CD4-positive, alpha-beta T cell treated with Interleukin-6 at 100 ng/mL for 8 hours (primary cell): ENCODE measurements around the gene CDKAL1.
"Not testable (repeated sequence)": the region's sequence is repeated elsewhere in the genome, so short reads cannot be mapped to it uniquely, and the experiment has no call there.

Experiments used
- DNase-seq: peaks from one replicate; pipeline ENCODE4 v3.0.0-alpha.2; 2020; ENCODE audit warnings: mixed read lengths, low spot score

Gene CDKAL1

DNA sequence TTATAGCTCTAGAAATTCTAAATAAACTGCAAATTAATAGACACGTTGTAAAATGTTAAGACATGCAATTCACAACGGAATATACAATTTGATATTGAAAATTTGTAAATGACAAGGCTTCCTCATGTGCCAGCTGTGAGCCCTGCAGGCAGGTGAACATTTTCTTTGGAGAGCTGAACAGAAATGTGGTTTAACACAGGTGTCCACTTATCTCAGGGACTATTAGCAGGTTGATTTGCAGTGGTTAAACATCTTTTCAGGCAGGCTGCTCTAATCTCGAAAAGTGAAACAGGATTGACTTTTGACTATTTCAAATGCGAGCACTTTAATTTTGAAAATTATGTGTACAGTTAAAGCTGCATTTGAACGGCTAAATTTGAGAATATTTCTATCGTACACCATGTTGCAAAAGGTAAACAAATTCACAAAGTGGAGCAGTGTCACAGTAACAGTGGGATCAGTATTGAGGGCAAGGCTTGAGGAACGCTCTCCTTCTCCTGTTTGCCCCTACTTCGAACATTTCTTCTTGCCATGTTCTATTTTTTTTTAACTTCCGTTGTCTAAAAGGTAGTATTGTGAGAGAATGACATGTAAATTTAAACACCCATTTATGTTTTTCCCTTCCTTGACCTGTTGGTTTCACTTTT is 210.8 kb downstream of the CDKAL1 start:
- no peak for DNase-seq

- no peak for DNase-seq
Measured at GRCh38 chr6:20746024-20746423, 211.8 kb downstream of the CDKAL1 start.

GRCh38 chr6:20746805-20747558 is 212.7 kb downstream of the CDKAL1 start:
- no peak for DNase-seq

DNA sequence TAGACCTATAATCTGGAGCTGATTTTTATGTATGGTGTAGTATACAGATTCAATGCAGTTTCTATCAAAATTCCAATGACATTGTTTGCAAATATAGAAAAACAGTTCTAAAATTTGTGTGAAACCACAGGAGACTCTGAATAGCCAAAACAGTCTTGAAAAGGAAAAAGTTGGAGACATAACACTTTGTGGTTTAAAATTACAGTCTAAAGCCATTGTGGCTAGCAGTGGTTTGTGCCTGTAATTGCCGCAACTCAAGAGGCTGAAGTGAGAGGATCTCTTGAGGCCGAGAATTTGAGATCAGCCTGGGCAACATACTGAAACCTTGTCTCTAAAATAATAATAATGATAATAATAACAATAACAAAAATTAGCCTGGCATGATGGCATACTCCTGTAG is 213.7 kb downstream of the CDKAL1 start:
- DNase-seq: no peak

GRCh38 chr6:20751293-20751935 is 217.2 kb downstream of the CDKAL1 start:
- no peak for DNase-seq

- DNase-seq: no peak
Measured at GRCh38 chr6:20755631-20756030, 221.4 kb downstream of the CDKAL1 start.

DNA sequence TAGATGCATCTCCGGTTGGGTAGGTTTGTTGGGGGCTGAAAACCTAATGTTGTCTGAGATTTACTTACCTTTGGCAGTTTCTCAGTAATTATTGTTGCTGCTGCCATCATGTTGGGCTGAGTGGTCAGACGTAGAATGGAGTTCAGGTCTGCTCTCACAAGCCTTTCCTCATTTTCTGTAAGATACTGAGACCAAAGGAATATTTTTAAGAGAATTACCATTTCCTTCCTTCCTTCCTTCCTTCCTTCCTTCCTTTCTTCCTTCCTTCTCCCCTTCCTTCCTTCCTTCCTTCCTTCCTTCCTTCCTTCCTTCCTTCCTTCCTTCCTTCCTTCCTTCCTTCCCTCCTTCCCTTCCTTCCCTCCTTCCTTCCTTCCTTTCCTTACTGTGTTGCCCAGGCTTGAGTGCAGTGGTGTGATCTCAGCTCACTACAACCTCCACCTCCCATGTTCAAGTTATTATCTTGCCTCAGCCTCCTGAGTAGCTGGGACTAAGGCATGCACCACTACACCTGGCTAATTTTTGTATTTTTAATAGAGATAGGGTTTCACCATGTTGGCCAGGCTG is 222.4 kb downstream of the CDKAL1 start:
- not testable (repeated sequence) for DNase-seq

GRCh38 chr6:20757761-20758160 is 223.5 kb downstream of the CDKAL1 start:
- DNase-seq: no peak

GRCh38 chr6:20763296-20763695 is 229.0 kb downstream of the CDKAL1 start:
- no peak for DNase-seq

DNA sequence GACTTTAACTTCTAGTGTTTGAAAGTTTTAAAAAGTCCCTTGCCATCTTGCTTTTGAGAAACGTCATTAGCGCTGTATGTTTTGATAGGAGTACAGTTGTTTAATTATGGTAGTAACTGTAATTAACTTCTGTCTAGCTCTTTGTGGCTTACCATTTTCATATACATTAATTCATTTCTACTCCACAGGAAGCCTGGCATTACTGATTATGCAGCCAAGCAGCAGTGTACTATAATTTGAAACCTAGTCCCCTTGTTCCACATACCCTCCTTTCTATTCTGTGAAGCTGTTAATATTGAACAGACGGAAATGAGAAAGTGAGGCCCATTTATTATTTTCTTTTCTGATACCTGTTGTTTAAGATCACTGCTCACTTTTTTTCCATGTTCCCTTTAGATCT is 235.4 kb downstream of the CDKAL1 start:
- no peak for DNase-seq

GRCh38 chr6:20770773-20771172 is 236.5 kb downstream of the CDKAL1 start:
- DNase-seq: no peak

- no peak for DNase-seq
Measured at GRCh38 chr6:20771409-20771808, 237.2 kb downstream of the CDKAL1 start.

- no peak for DNase-seq
Measured at GRCh38 chr6:20773822-20774221, 239.6 kb downstream of the CDKAL1 start.

- no peak for DNase-seq
Measured at GRCh38 chr6:20775981-20776380, 241.7 kb downstream of the CDKAL1 start.

DNA sequence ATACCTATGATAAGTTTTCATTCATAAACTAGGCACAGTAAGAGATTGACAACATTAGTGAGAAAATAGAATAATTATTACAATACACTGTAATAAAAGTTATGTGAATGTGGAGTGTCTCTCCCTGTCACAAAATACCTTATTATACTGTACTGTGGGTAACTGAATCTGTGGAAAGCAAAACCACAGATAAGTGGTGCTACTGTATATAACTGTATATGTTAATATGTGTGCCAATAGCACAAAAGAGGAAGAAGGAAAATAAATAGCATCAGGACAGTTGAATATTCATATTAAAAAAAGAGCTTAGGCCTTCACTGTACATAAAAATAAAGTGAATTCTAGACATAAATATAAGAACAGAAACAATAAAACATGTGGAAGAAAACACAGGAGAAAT is 243.5 kb downstream of the CDKAL1 start:
- no peak for DNase-seq

DNA sequence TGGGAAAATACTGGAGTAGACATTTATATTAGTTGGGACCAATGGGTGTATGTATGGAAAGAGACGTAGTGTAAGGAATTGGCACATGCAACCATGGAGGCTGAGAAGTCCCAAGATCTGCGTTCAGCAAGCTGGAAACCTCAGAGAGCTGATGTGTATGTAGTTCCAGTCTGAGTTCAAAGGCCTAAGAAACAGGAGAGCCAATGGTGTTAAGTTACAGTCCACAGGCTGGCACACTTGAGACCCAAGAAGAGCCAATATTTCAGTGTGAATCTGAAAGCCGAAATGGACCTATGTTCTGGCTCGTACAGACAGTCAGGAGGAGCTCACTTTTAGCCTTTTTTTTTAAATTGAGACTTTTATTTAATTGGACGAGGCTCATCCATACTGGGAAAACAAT is 244.2 kb downstream of the CDKAL1 start:
- DNase-seq: no peak

- no peak for DNase-seq
Measured at GRCh38 chr6:20778912-20779311, 244.7 kb downstream of the CDKAL1 start.

- no peak for DNase-seq
Measured at GRCh38 chr6:20789162-20789561, 254.9 kb downstream of the CDKAL1 start.

GRCh38 chr6:20790032-20790791 is 256.0 kb downstream of the CDKAL1 start:
- no peak for DNase-seq

GRCh38 chr6:20791074-20791473 is 256.8 kb downstream of the CDKAL1 start:
- DNase-seq: no peak

DNA sequence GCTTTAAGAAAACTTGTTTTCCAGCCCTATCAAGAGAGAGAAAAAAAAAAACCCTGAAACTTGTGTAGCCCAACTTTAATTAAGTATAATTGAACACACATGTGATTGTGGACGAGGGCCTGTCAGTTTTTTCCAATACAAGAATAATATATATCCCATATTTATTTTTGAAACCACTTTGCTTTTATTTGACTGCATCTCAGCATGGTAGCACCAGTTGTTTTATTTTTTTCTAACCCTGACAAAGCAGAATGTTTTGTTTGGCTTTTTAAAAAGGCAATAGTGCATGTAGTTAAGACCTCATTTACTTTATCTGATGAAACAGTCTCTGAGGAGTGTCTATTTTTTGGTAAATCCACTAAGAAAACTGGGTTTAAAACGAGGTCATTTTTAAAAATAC is 257.7 kb downstream of the CDKAL1 start:
- DNase-seq: no peak

DNA sequence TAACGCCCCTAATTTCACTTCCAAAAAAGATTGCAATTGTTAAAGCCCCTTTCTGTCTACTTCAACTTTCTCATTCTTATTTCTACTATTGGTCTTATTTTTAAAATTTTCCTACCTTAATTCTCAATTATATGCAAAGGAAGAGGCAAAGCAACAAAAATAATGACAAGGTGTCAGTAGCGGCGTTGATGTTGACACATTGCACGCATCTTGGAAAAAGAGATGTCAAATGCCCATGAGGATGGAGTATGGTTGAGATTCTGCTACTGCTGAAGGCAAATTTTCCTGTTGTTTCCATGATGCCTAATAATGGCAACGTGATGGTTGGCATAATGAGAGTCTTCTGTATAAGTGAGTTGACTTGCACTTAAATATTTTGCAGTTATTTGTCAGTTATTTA is 258.9 kb downstream of the CDKAL1 start:
- no peak for DNase-seq
